ENCODE results near the gene FKBP15.

The FKBP15 gene

GRCh38 chr9:113205432-113205831 lies 15.6 kb downstream of the FKBP15 start:
- H3K27ac ChIP-seq: no peak overlapping the region
- DNase-seq (ENCODE audit: low read depth, low spot score): no peak
- no peak overlapping the region for H3K4me3 ChIP-seq
- H3K36me3 ChIP-seq (ENCODE audit: insufficient read depth, low read length): peaks cover 41% of the 10 kb centered on the region
- no peak for TF ChIP-seq POLR2AphosphoS5 (IDR thresholded peaks at IDR 0.05; ENCODE audit: borderline replicate concordance, low read depth, low read length)
- no peak for TF ChIP-seq FOXP2 (optimal IDR thresholded peaks at IDR 0.05; ENCODE audit: control extremely low read depth, extremely low read length, insufficient read depth)
- H3K9me3 ChIP-seq (ENCODE audit: low read depth, low read length): no peaks in the 10 kb centered on the region
- H3K9ac ChIP-seq (ENCODE audit: insufficient read length): no peak overlapping the region

- no peak overlapping the region for H3K4me3 ChIP-seq
- H3K36me3 ChIP-seq (ENCODE audit: insufficient read depth, low read length): peaks cover 35% of the 10 kb centered on the region
- no peak overlapping the region for H3K9ac ChIP-seq (ENCODE audit: insufficient read length)
- DNase-seq (ENCODE audit: low read depth, low spot score): no peak
- H3K9me3 ChIP-seq (ENCODE audit: low read depth, low read length): no peaks in the 10 kb centered on the region
- H3K27ac ChIP-seq: no peak overlapping the region
- TF ChIP-seq EZH2 (IDR thresholded peaks at IDR 0.05) (no peak), POLR2AphosphoS5 (IDR thresholded peaks at IDR 0.05; ENCODE audit: borderline replicate concordance, low read depth, low read length) (no peak), FOXP2 (optimal IDR thresholded peaks at IDR 0.05; ENCODE audit: control extremely low read depth, extremely low read length, insufficient read depth) (no peak)
Measured at GRCh38 chr9:113199683-113200329, 21.3 kb downstream of the FKBP15 start.

GRCh38 chr9:113192455-113192854 lies 28.6 kb downstream of the FKBP15 start:
- Histone ChIP-seq H3K9ac (ENCODE audit: insufficient read length) (no peak overlapping the region), H3K9me3 (ENCODE audit: low read depth, low read length) (no peaks in the 10 kb centered on the region), H3K4me3 (no peak overlapping the region), H3K36me3 (ENCODE audit: insufficient read depth, low read length) (peaks cover 35% of the 10 kb centered on the region), H3K27ac (no peak overlapping the region)
- no peak for DNase-seq (ENCODE audit: low read depth, low spot score)
- TF ChIP-seq POLR2AphosphoS5 (IDR thresholded peaks at IDR 0.05; ENCODE audit: borderline replicate concordance, low read depth, low read length) (no peak), EZH2 (IDR thresholded peaks at IDR 0.05) (no peak), FOXP2 (optimal IDR thresholded peaks at IDR 0.05; ENCODE audit: control extremely low read depth, extremely low read length, insufficient read depth) (no peak)

- DNase-seq (ENCODE audit: low read depth, low spot score): no peak
- H3K9me3 ChIP-seq (ENCODE audit: low read depth, low read length): no peaks in the 10 kb centered on the region
- no peak overlapping the region for H3K9ac ChIP-seq (ENCODE audit: insufficient read length)
- no peak overlapping the region for H3K4me3 ChIP-seq
- no peak overlapping the region for H3K27ac ChIP-seq
- peaks cover 71% of the 10 kb centered on the region for H3K36me3 ChIP-seq (ENCODE audit: insufficient read depth, low read length)
- TF ChIP-seq EZH2 (IDR thresholded peaks at IDR 0.05): no peak
Measured at GRCh38 chr9:113187929-113188595, 33.0 kb downstream of the FKBP15 start.

- H3K9me3 ChIP-seq (ENCODE audit: low read depth, low read length): no peaks in the 10 kb centered on the region
- no peak overlapping the region for H3K27ac ChIP-seq
- H3K9ac ChIP-seq (ENCODE audit: insufficient read length): no peak overlapping the region
- TF ChIP-seq POLR2AphosphoS5 (IDR thresholded peaks at IDR 0.05; ENCODE audit: borderline replicate concordance, low read depth, low read length) (no peak), FOXP2 (optimal IDR thresholded peaks at IDR 0.05; ENCODE audit: control extremely low read depth, extremely low read length, insufficient read depth) (no peak), EZH2 (IDR thresholded peaks at IDR 0.05) (no peak)
- H3K4me3 ChIP-seq: no peak overlapping the region
- H3K36me3 ChIP-seq (ENCODE audit: insufficient read depth, low read length): peaks cover 82% of the 10 kb centered on the region
- no peak for DNase-seq (ENCODE audit: low read depth, low spot score)
Measured at GRCh38 chr9:113186137-113186755, 34.8 kb downstream of the FKBP15 start.

GRCh38 chr9:113185271-113185670 lies 35.8 kb downstream of the FKBP15 start:
- DNase-seq (ENCODE audit: low read depth, low spot score): no peak
- H3K9ac ChIP-seq (ENCODE audit: insufficient read length): no peak overlapping the region

GRCh38 chr9:113184539-113184938 lies 36.5 kb downstream of the FKBP15 start:
- Histone ChIP-seq H3K27ac (no peak overlapping the region), H3K4me3 (no peak overlapping the region), H3K36me3 (ENCODE audit: insufficient read depth, low read length) (peaks cover 83% of the 10 kb centered on the region), H3K9me3 (ENCODE audit: low read depth, low read length) (no peaks in the 10 kb centered on the region), H3K9ac (ENCODE audit: insufficient read length) (no peak overlapping the region)
- no peak for DNase-seq (ENCODE audit: low read depth, low spot score)
- TF ChIP-seq EZH2 (IDR thresholded peaks at IDR 0.05) (no peak), POLR2AphosphoS5 (IDR thresholded peaks at IDR 0.05; ENCODE audit: borderline replicate concordance, low read depth, low read length) (no peak), FOXP2 (optimal IDR thresholded peaks at IDR 0.05; ENCODE audit: control extremely low read depth, extremely low read length, insufficient read depth) (no peak)

More at GRCh38 chr9:113185271-113185670, 35.8 kb downstream of the FKBP15 start:
- no peaks in the 10 kb centered on the region for H3K9me3 ChIP-seq (ENCODE audit: low read depth, low read length)
- no peak overlapping the region for H3K27ac ChIP-seq
- no peak for TF ChIP-seq FOXP2 (optimal IDR thresholded peaks at IDR 0.05; ENCODE audit: control extremely low read depth, extremely low read length, insufficient read depth)
- H3K36me3 ChIP-seq (ENCODE audit: insufficient read depth, low read length): peaks cover 84% of the 10 kb centered on the region
- H3K4me3 ChIP-seq: no peak overlapping the region

- peaks cover 82% of the 10 kb centered on the region for H3K36me3 ChIP-seq (ENCODE audit: insufficient read depth, low read length)
- no peak overlapping the region for H3K4me3 ChIP-seq
- DNase-seq (ENCODE audit: low read depth, low spot score): no peak
- no peaks in the 10 kb centered on the region for H3K9me3 ChIP-seq (ENCODE audit: low read depth, low read length)
- no peak overlapping the region for H3K27ac ChIP-seq
- H3K9ac ChIP-seq (ENCODE audit: insufficient read length): no peak overlapping the region
- TF ChIP-seq POLR2AphosphoS5 (IDR thresholded peaks at IDR 0.05; ENCODE audit: borderline replicate concordance, low read depth, low read length) (no peak), EZH2 (IDR thresholded peaks at IDR 0.05) (no peak), FOXP2 (optimal IDR thresholded peaks at IDR 0.05; ENCODE audit: control extremely low read depth, extremely low read length, insufficient read depth) (no peak)
Measured at GRCh38 chr9:113183956-113184488, 37.1 kb downstream of the FKBP15 start.
